Naive thymus-derived CD8-positive, alpha-beta T cell (primary cell): ENCODE data around the gene GOLGA8T. TPM values are rescaled to one million over a fixed set of nuclear protein-coding genes. Genes with fewer than 3 reads are reported as not detected.

Experiments
- polyA plus RNA-seq, 3 donors: library from polyadenylated mRNA; unstranded; fragments of 300-500 nt; fragmentation: Illumina TruSeq; gene quantifications; one replicate each; pipeline ENCODE4 v1.2.3, GENCODE V29; 2021
- total RNA-seq, 8 experiments: library from RNA in 2 of 8; stranded (reverse) in 2 of 8; gene quantifications; one replicate each; pipeline ENCODE4 v1.2.3 and lab custom pipeline; 2021 to 2026

GOLGA8T gene
- total and polyA plus RNA-seq, 5 experiments from 2014 or later = not detected

Other genes with a start within 250 kb of the GOLGA8T start
- gene GOLGA8J, start 52.1 kb upstream of the GOLGA8T start, total RNA-seq = under 1 TPM; 0.36 to 0.60 TPM
- not detected for gene GOLGA8J, start 52.1 kb upstream of the GOLGA8T start, polyA plus RNA-seq